Measurements from ENCODE around the gene PDCD10.
A peak's percentile ranks its signal among the peaks of the same experiment; 100 is the strongest.

PDCD10 gene

GRCh38 chr3:167734498-167735232 is at the start of gene PDCD10:
PDCD10 (minus strand) TSS chr3:167734892; CDS start chr3:167720157, 14,735 bp downstream.
- peak; percentile 96 for DNase-seq

- DNase-seq, result no peak
Measured at GRCh38 chr3:167783781-167784180, 49.1 kb upstream of the PDCD10 start.

DNA sequence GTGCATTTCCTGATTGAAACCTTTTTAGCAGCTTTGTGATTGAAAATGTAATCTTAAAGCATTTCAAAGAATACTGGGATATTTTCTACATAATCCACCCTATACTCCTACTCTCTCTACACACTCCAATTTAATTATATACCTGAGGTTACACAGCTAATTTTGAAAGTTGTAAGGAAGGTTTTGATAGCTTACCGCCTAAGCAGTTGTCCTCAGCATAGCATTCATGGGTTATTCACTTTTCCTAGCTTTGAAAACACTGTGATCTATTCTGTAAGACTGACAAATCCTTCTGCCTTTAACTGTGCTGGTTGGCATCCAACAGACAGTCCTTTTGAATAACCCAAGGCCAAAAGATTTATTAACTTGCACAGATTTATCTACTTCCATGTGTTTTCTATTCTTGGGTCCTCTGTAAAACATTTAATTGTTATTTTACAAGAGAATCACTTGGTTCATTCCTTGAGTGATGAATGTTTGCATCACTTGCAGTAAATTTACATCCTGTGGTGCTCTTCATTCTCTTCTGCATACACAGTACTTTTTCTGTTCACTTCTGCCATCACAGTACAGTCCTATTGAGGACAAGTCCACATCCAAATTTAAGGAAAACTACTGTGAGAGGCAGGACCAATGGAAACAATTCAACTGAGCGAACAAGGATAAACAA is 45.7 kb upstream of the PDCD10 start:
- DNase-seq, result no peak

DNA sequence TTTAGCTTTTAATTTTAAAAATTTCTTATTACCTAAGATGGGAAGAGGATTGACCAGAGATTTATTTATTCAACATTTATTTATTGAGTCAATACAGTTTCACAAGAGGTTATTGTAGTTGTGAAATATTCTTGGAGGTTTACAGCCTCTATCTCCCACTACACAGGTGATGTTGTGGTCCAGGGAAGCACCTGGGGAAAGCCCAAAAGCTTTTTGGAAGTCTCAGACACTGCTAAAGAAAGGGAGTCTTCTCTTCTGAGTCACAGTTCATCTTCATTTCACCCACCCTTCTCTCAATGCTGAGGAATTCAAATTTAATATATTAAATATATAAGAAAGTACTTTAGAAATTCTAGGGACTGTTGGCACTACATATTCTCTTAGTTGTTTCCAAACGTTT is 42.7 kb upstream of the PDCD10 start:
- DNase-seq, result no peak

- DNase-seq, result no peak
Measured at GRCh38 chr3:167776066-167776685, 41.5 kb upstream of the PDCD10 start.

DNA sequence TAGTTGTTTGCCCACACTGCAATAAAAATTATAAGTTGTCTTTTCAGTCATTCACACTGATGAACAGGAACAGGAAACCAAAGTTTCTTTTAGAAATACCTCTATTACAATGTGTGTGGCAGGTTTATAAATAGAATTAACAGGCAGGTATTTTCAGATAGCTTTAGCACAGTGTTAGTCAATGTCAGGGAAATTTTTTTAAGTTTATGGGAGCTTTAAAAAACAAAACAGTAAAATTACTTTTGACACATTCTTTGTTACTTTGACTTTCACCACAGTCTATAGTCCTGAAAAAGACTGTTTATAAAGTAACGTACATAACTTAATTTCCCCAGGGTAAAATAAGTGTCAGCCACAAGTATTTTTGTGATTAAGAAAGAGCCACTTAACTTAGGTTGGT is 38.9 kb upstream of the PDCD10 start:
- DNase-seq, result no peak

DNA sequence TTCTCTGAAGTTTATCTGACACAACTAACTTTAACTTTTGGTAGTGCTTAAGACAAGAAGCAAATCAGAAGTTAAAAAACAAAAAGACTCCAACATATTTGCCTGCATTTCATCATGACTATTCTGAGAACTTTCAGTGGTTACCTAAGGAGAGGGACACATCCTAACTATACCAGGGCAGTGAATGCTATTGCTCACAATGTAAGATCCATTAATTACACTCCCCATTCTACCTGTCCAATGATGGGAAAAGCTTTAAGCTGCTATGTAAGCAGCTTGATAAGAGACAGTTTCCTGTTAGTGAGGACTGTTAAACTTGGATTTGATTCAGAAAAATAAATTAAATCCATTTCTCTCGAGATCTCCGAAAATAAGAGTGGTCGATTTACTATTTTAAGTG is 38.3 kb upstream of the PDCD10 start:
- no peak for DNase-seq

- no peak for DNase-seq
Measured at GRCh38 chr3:167762296-167762695, 27.6 kb upstream of the PDCD10 start.

DNA sequence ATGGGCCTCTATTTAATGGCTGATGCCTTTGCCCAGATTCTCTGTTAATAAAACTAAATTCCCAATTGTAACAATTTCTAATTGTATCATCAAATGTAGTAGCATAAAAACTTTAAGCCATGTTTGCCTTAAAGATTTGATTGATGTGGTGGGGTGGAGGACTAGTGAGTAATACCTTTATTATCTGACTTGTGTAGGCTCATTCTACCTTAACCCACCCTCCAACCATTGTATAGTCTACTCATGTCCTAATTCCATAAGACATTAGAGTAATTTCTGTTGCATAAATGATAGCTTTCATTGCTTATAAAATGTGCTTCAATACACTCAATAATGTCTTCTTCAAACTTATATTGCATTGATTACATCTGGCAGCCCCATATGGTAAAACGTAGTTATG is 26.6 kb upstream of the PDCD10 start:
- DNase-seq, result no peak

DNA sequence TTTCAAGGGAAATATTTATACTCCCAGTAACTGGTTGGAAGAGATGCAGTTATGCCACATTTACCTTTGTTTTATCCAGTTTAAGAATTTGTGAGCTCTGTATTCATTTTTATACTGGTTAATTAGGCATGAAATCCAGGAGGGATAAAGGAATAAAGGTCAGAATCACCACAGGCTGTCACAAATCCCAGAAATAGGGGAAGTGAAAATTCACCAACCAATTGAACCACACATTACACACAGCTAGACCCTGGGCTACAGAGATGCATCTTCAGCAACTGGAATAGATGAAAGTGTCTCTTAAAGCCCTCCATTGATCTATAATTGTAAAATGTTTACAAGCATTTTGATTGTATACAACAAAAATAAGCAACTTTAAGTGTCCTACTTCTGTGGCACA is 19.4 kb upstream of the PDCD10 start:
- no peak for DNase-seq

GRCh38 chr3:167750272-167750971 is 15.7 kb upstream of the PDCD10 start:
- no peak for DNase-seq

- DNase-seq, result no peak
Measured at GRCh38 chr3:167749728-167750127, 15.0 kb upstream of the PDCD10 start.

- no peak for DNase-seq
Measured at GRCh38 chr3:167749209-167749608, 14.5 kb upstream of the PDCD10 start.

GRCh38 chr3:167743799-167744198 is 9.1 kb upstream of the PDCD10 start:
- DNase-seq, result no peak

DNA sequence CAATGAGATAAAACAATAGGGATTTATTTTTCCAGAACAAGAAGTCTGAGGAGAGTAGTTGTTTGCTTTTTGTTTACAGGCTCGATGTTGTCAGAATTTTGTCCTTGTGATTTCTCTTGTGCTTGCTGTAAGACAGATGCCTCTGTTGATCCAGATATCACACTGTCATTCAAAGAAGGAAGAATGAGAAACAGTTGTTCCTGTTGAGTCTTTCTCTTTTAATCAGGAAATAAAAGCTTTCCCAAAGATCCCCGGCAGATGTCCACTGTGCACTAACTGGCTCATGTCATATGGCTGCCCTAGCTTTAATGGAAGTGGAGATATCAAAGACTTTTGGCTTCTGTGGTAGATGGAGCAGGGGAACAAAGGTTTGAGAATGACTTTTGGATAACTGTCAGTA is 7.6 kb upstream of the PDCD10 start:
- no peak for DNase-seq

- DNase-seq, result no peak
Measured at GRCh38 chr3:167740961-167741587, 6.4 kb upstream of the PDCD10 start.

- no peak for DNase-seq
Measured at GRCh38 chr3:167739190-167739810, 4.6 kb upstream of the PDCD10 start.

DNA sequence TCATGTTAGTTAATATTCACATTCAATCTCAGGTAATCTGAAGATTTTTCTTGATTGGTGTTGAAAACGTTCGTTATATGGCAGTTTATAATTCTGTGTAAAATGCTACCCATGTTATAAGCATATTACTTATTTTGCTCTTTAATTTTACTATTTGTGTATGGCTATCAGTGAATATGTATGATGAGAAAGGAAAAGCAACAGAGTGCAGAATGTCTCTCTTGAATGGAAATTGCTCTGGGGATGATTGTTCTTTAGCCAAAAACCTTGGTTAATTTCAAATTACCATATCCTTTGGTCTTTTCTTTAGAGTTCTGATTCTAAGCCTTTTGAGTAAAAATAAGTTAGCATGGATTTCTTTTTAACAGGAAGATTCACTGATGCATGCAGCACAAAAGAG is 3.3 kb upstream of the PDCD10 start:
- no peak for DNase-seq

DNA sequence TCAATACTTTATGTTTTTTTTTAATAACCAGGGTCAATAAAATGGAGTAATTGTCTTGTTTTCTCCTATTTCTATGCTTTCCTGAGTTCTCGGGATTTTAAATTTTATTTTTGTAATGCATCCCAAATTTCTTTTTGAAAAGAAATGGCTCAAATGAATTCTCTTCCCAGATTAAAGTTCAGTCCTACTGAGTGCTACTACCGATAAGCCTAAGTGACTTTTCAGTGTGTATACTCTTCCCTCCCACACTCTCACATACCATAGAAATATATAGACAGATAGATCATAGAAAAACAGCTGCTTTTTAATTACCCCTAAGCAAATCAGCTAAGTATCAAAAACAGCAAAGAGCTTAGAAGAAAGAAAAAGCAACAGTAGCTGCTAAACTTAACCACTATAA is 2.3 kb upstream of the PDCD10 start:
- no peak for DNase-seq

- DNase-seq, result no peak
Measured at GRCh38 chr3:167736264-167736787, 1.6 kb upstream of the PDCD10 start.

DNA sequence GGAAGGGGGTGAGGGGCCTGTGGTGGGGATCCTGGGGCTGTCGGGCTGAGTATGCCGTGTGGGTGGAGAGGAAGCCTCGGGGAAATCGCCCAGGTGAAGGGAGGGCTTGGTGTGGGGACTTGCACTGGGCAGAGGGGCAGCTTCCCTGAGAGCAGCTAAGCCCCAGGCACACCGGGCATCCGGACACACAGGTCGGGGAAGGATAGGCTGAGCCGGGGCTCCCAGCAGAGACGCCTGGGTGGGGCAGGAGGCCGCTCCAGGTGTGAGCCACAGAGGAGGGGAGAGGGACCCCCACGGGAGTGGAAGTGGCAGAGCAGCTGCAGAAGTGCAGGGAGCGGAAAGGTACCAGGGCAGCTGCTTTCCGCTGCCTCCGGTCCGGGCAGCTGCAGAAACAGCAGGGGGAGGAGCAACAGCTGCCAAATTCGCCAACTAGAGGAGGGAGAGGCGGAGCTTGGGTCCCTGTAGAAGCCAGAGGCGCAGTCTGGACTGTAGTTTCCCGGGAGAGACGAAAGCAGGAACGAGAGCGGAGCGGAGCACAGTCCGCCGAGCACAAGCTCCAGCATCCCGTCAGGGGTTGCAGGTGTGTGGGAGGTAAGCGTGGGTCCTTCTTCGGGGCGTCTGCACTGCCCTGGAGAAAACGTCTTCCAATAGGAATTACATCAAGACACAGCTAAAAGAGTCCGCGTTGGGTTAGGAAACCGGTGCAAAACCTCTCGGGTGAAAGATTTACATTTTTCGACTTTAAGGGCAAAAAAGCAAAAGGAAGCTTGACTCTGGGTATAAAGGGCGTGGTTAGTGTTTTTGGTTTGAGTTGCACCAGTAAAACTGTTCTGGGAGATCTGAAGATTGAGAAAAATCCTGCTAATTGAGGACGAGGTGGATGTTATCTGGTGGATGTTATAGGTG is 794 bp upstream of the PDCD10 start, which contains the start of gene SERPINI1:
Gene SERPINI1, plus strand, starts transcription at position 489 of the 906 bp plus-strand sequence. CDS start 53,408 bp downstream, outside the sequence.
- DNase-seq, result peak; percentile 88

Measured in amniotic stem cell (primary cell).